GM21576 (cell line): ENCODE results near the gene RABEP1.
"Not testable (repeated sequence)": the region's sequence is repeated elsewhere in the genome, so short reads cannot be mapped to it uniquely, and the experiment has no call there.

ENCODE experiments used
- ATAC-seq: cut with Tn5 transposase; IDR thresholded peaks from one replicate; pipeline ENCODE4 v1.9.1; 2021; ENCODE audit warnings: mild to moderate bottlenecking, moderate library complexity; ENCODE audit not compliant: unreplicated experiment

RABEP1 gene

GRCh38 chr17:5281814-5282641 is at the start of gene RABEP1:
TSS of gene RABEP1 (plus strand) at chr17:5282284. CDS start at chr17:5282487, 203 bp downstream.
- peak; percentile 72 for ATAC-seq

- not testable (repeated sequence) for ATAC-seq
Measured at GRCh38 chr17:5233492-5233891, 48.6 kb upstream of the RABEP1 start.

GRCh38 chr17:5234645-5235576 is 47.2 kb upstream of the RABEP1 start, which contains the start of gene SCIMP:
TSS of gene SCIMP (minus strand) at chr17:5234860. CDS start at chr17:5234755, 105 bp downstream.
- ATAC-seq, result peak; percentile 44

GRCh38 chr17:5236938-5237540 is 45.0 kb upstream of the RABEP1 start:
- ATAC-seq, result no peak

- ATAC-seq, result no peak
Measured at GRCh38 chr17:5237541-5238016, 44.5 kb upstream of the RABEP1 start.

GRCh38 chr17:5238333-5238732 is 43.8 kb upstream of the RABEP1 start:
- no peak for ATAC-seq

- ATAC-seq, result not testable (repeated sequence)
Measured at GRCh38 chr17:5239769-5240168, 42.3 kb upstream of the RABEP1 start.

- ATAC-seq, result no peak
Measured at GRCh38 chr17:5241861-5242671, 40.0 kb upstream of the RABEP1 start.

- no peak for ATAC-seq
Measured at GRCh38 chr17:5247621-5248020, 34.5 kb upstream of the RABEP1 start.

- ATAC-seq, result no peak
Measured at GRCh38 chr17:5248821-5249479, 33.1 kb upstream of the RABEP1 start.

- ATAC-seq, result no peak
Measured at GRCh38 chr17:5249615-5250014, 32.5 kb upstream of the RABEP1 start.

GRCh38 chr17:5254414-5254813 is 27.7 kb upstream of the RABEP1 start:
- no peak for ATAC-seq

GRCh38 chr17:5254903-5255521 is 27.1 kb upstream of the RABEP1 start:
- ATAC-seq, result no peak

- no peak for ATAC-seq
Measured at GRCh38 chr17:5257124-5257523, 25.0 kb upstream of the RABEP1 start.

- ATAC-seq, result no peak
Measured at GRCh38 chr17:5260542-5260941, 21.5 kb upstream of the RABEP1 start.

GRCh38 chr17:5262416-5262991 is 19.6 kb upstream of the RABEP1 start:
- ATAC-seq, result no peak

GRCh38 chr17:5263441-5263840 is 18.6 kb upstream of the RABEP1 start:
- no peak for ATAC-seq

- ATAC-seq, result no peak
Measured at GRCh38 chr17:5264893-5265292, 17.2 kb upstream of the RABEP1 start.
